GM10266 (cell line): Measurements from ENCODE around the gene SCAP.
"Not testable (repeated sequence)": the region's sequence is repeated elsewhere in the genome, so short reads cannot be mapped to it uniquely, and the experiment has no call there.

Experiments used
- DNase-seq: peaks from one replicate; pipeline ENCODE4 v3.0.0; 2012; ENCODE audit errors: extremely low spot score
- CTCF ChIP-seq: IDR thresholded peaks from 2 replicates; pipeline ENCODE4 v1.5.1; 2012; ENCODE audit warnings: mild to moderate bottlenecking, low read depth; ENCODE audit not compliant: control insufficient read depth, insufficient read depth; ENCODE audit errors: missing control alignments

Gene SCAP

GRCh38 chr3:47464588-47464987 lies 11.2 kb downstream of the SCAP start:
- no peak for DNase-seq
- no peak for TF ChIP-seq CTCF

GRCh38 chr3:47459534-47460085 lies 16.1 kb downstream of the SCAP start:
- DNase-seq = not testable (repeated sequence)

- DNase-seq = no peak
Measured at GRCh38 chr3:47456984-47457383, 18.8 kb downstream of the SCAP start.

GRCh38 chr3:47455806-47456452 lies 19.8 kb downstream of the SCAP start:
- no peak for DNase-seq

More at GRCh38 chr3:47456984-47457383, 18.8 kb downstream of the SCAP start:
- no peak for TF ChIP-seq CTCF

GRCh38 chr3:47452453-47453215 lies 23.1 kb downstream of the SCAP start:
- no peak for TF ChIP-seq CTCF
- DNase-seq = no peak

More at GRCh38 chr3:47455806-47456452, 19.8 kb downstream of the SCAP start:
- TF ChIP-seq CTCF = no peak

GRCh38 chr3:47444103-47444502 lies 31.6 kb downstream of the SCAP start:
- DNase-seq = no peak
- TF ChIP-seq CTCF = no peak

GRCh38 chr3:47443611-47443995 lies 32.1 kb downstream of the SCAP start:
- no peak for DNase-seq
- no peak for TF ChIP-seq CTCF
